ENCODE results near the gene KDM4D. TPM values are rescaled to one million over a fixed set of nuclear protein-coding genes. Genes with fewer than 3 reads are reported as not detected.

Gene KDM4D
- total and polyA plus RNA-seq, 4 donors, result 0.30 to 0.94 (median 0.76) TPM

- no peak for TF ChIP-seq CTCF (IDR thresholded peaks at IDR 0.05; ENCODE audit: control extremely low read depth, extremely low read depth)
- Histone ChIP-seq H3K4me3 (no peak overlapping the region), H3K4me1 (ENCODE audit: control insufficient read depth in 5 of 5, insufficient read depth in 5 of 5, low read length in 5 of 5) (no peaks in the 10 kb centered on the region), H3K27ac (ENCODE audit: low read depth in 1 of 2, low read length in 1 of 2) (no peak overlapping the region), H3K9ac (ENCODE audit: insufficient read depth in 1 of 2, low read length in 2 of 2) (no peak overlapping the region), H3K9me3 (ENCODE audit: control insufficient read depth in 4 of 4, insufficient read depth in 3 of 4, low read length in 3 of 4) (peaks cover 0 to 3% (median 0%) of the 10 kb centered on the region in 4 donors), H3K27me3 (ENCODE audit: control insufficient read depth in 3 of 3, insufficient read depth in 3 of 3, low read length in 2 of 3) (no peaks in the 10 kb centered on the region), H3K36me3 (ENCODE audit: control insufficient read depth in 4 of 4, insufficient read depth in 4 of 4, low read length in 4 of 4) (peaks cover 19 to 34% (median 24%) of the 10 kb centered on the region in 4 donors)
- 94 to 98% methylated on average over 2 of the region's 2 CpGs for WGBS, 2 donors
- DNase-seq (no peak), ATAC-seq (ENCODE audit: insufficient read depth, low FRiP score) (no peak)
Measured at GRCh38 chr11:94960488-94960887, 13.0 kb upstream of the KDM4D start.

- H3K36me3 ChIP-seq (ENCODE audit: control insufficient read depth in 4 of 4, insufficient read depth in 4 of 4, low read length in 4 of 4), result peaks cover 27 to 41% (median 31%) of the 10 kb centered on the region in 4 donors
- no peak for TF ChIP-seq CTCF (IDR thresholded peaks at IDR 0.05; ENCODE audit: control extremely low read depth, extremely low read depth)
- 97 to 100% methylated on average over 1 of the region's 1 CpG for WGBS, 2 donors
Measured at GRCh38 chr11:94961255-94961654, 12.3 kb upstream of the KDM4D start.

GRCh38 chr11:94964934-94965333 lies 8.6 kb upstream of the KDM4D start:
- Histone ChIP-seq H3K9ac (ENCODE audit: insufficient read depth in 1 of 2, low read length in 2 of 2) (no peak overlapping the region), H3K4me3 (no peak overlapping the region), H3K36me3 (ENCODE audit: control insufficient read depth in 4 of 4, insufficient read depth in 4 of 4, low read length in 4 of 4) (peaks cover 29 to 58% (median 43%) of the 10 kb centered on the region in 4 donors), H3K27ac (ENCODE audit: low read depth in 1 of 2, low read length in 1 of 2) (no peak overlapping the region), H3K4me1 (ENCODE audit: control insufficient read depth in 5 of 5, insufficient read depth in 5 of 5, low read length in 5 of 5) (no peaks in the 10 kb centered on the region), H3K9me3 (ENCODE audit: control insufficient read depth in 4 of 4, insufficient read depth in 3 of 4, low read length in 3 of 4) (no peaks in the 10 kb centered on the region), H3K27me3 (ENCODE audit: control insufficient read depth in 3 of 3, insufficient read depth in 3 of 3, low read length in 2 of 3) (no peaks in the 10 kb centered on the region)
- 91 to 93% methylated on average over 4 of the region's 4 CpGs for WGBS, 2 donors
- no peak for DNase-seq
- no peak for ATAC-seq (ENCODE audit: insufficient read depth, low FRiP score)
- TF ChIP-seq CTCF (IDR thresholded peaks at IDR 0.05; ENCODE audit: control extremely low read depth, extremely low read depth), result no peak

More at GRCh38 chr11:94961255-94961654, 12.3 kb upstream of the KDM4D start:
- Histone ChIP-seq H3K27me3 (ENCODE audit: control insufficient read depth in 3 of 3, insufficient read depth in 3 of 3, low read length in 2 of 3) (no peaks in the 10 kb centered on the region), H3K27ac (ENCODE audit: low read depth in 1 of 2, low read length in 1 of 2) (no peak overlapping the region), H3K4me3 (no peak overlapping the region), H3K9me3 (ENCODE audit: control insufficient read depth in 4 of 4, insufficient read depth in 3 of 4, low read length in 3 of 4) (peaks cover 0 to 3% (median 0%) of the 10 kb centered on the region in 4 donors), H3K9ac (ENCODE audit: insufficient read depth in 1 of 2, low read length in 2 of 2) (no peak overlapping the region), H3K4me1 (ENCODE audit: control insufficient read depth in 5 of 5, insufficient read depth in 5 of 5, low read length in 5 of 5) (no peaks in the 10 kb centered on the region)
- ATAC-seq (ENCODE audit: insufficient read depth, low FRiP score), result no peak
- DNase-seq, result no peak
